GM08714 (cell line): ENCODE results near the gene GJA4.
"Not testable (repeated sequence)": the region's sequence is repeated elsewhere in the genome, so short reads cannot be mapped to it uniquely, and the experiment has no call there.

ENCODE experiments used
- H3K4me3 ChIP-seq: fragments of 200-500 bp; sonication (Bioruptor generic); 2 replicates; pipeline ENCODE4 v1.5.1; 2014; ENCODE audit warnings: mild to moderate bottlenecking, low read length, inconsistent platforms
- ZNF274 ChIP-seq: IDR thresholded peaks from 2 replicates; pipeline ENCODE4 v1.6.1; 2012; ENCODE audit warnings: mild to moderate bottlenecking, low read depth, low read length

Gene GJA4

DNA sequence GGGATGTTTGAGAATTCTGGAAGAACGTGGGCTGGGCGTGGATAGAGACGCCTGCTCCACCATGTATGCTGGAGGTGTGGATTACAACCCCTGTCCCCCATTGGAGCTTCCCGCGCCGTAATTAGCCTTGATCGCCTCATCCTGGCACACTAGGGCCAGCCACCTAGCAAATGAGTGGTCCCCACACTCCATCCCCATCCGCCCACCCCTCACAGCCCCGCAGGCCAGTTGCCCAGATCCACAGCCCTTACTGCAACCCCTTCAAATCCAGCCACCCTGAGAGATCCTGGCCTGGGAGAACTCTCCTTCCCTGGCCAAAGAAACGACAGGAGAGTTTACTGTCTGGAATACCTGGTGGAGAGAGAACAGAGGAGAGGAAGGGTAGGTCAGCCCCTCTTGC lies 375 bp upstream of the GJA4 start:
- H3K4me3 ChIP-seq: no peak overlapping the region
- no peak for TF ChIP-seq ZNF274

GRCh38 chr1:34794001-34794789 lies 1.4 kb downstream of the GJA4 start:
- H3K4me3 ChIP-seq: no peak overlapping the region
- no peak for TF ChIP-seq ZNF274

GRCh38 chr1:34794790-34795180 lies 2.0 kb downstream of the GJA4 start:
- H3K4me3 ChIP-seq: no peak overlapping the region
- TF ChIP-seq ZNF274: no peak

DNA sequence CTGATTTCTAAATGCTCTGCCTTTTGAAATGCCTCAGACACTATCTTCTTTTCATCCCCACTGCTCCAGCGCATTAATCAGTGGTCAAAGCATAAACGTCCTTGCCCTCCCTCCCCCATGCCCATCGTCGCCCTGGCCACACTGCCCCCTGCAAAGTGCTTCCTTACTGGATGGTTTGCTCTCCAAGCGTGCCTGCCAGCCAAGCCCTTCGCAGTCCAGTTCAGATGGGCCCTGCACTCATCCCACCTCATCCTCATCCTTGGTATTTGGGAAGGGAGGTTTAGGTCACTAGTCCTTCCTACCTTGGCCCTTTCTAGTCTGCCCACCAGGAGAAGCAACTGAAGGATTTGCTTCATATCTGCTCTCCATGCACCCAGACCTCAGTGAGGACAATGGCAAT lies 3.1 kb downstream of the GJA4 start:
- no peak overlapping the region for H3K4me3 ChIP-seq
- TF ChIP-seq ZNF274: no peak

DNA sequence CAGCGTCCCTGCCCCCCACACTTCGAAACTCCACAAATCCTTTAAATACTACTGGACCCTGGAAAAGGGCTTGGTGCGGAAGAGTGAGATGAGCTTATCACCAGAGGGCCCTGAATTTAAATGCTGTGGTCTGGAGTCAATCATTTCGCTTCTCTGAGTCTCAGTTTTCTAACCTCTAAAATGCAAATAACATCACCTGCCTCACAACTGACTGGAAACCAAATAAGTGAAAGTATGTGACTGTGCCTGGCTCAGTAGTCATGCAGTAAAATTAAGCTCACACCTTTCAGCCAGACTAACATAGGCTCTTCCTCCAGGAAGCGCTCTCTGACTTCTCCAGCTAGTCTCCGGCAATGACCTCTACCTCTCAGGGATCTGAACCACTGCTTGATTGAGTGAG lies 4.2 kb downstream of the GJA4 start:
- no peak for TF ChIP-seq ZNF274
- H3K4me3 ChIP-seq: no peak overlapping the region

- TF ChIP-seq ZNF274: no peak
Measured at GRCh38 chr1:34800214-34800613, 7.4 kb downstream of the GJA4 start.

DNA sequence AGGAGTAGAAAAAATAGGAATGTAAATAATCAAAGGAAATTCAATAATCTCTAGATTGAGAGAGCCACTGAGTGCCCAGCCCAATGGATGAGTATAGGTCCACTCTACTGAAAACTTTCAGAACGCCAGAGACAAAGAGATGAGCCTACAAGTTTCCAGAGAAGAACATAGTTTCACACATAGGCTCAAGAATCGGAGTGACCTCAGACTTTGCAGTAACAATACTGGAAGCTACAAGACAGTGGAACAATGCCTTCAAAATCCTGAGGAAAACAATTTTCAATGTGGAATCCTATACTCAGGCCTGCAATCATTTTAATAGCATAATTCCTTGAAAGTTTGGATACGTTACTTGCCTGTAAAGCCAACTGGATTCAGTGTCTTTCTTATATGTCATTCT lies 11.0 kb downstream of the GJA4 start:
- H3K4me3 ChIP-seq: no peak overlapping the region
- TF ChIP-seq ZNF274: no peak

More at GRCh38 chr1:34800214-34800613, 7.4 kb downstream of the GJA4 start:
- H3K4me3 ChIP-seq: no peak overlapping the region

DNA sequence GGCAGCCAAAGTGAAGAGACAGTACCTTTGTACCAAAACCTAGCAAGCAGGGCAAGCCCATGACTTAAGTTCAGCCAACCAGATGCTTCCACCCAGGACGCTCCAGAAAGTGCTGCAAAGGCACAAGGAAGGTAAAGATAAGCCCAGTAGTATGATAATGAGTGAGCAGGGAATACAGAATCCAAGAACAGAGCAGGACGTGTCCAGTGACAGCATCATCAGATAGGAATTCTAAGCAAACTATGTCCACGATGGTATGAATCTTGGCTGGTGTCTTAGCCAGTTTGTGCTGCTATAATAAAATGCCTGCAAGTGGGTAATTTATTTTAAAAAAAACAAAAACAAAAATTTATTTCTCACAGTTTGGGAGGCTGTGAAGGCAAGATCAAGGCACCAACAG lies 13.6 kb downstream of the GJA4 start:
- no peak for TF ChIP-seq ZNF274

GRCh38 chr1:34808051-34808810 lies 15.4 kb downstream of the GJA4 start:
- no peak for TF ChIP-seq ZNF274

More for the DNA sequence above, 13.6 kb downstream of the GJA4 start:
- no peak overlapping the region for H3K4me3 ChIP-seq

DNA sequence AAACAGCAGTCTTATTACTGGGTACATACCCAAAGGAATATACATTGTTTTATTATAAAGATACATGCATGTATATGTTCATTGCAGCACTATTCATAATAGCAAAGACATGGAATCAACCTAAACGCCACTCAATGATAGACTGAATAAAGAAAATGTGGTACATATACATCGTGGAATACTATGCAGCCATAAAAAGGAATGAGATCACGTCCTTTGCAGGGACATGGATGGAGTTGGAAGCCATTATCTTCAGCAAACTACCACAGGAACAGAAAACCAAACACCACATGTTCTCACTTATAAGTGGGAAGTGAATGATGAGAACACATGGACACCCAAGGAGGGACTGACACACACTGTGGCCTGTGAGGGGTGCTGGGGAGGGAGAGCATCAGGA lies 18.0 kb downstream of the GJA4 start:
- H3K4me3 ChIP-seq: not testable (repeated sequence)

More at GRCh38 chr1:34808051-34808810, 15.4 kb downstream of the GJA4 start:
- no peak overlapping the region for H3K4me3 ChIP-seq

GRCh38 chr1:34816332-34816731 lies 23.5 kb downstream of the GJA4 start:
- no peak for TF ChIP-seq ZNF274

DNA sequence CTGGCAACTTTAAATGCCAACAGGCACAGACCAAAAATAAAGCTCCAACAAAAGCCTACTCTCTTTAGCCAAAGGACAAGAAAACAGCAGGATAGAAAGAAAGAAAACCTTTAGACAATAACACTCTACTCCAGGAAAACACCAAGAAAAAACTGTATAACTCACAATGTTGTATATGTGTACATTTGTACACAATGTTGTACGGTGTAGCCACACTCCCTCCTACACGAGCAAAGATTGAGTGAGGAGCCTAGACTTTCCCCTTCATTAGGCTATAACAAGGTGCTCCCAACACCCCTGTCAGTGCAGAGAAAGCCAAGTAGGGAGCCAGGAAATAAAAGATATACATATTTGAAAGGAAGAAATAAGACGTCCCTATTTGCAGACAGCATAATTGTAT lies 24.0 kb downstream of the GJA4 start:
- no peak overlapping the region for H3K4me3 ChIP-seq
- no peak for TF ChIP-seq ZNF274

More at GRCh38 chr1:34816332-34816731, 23.5 kb downstream of the GJA4 start:
- H3K4me3 ChIP-seq: no peak overlapping the region

DNA sequence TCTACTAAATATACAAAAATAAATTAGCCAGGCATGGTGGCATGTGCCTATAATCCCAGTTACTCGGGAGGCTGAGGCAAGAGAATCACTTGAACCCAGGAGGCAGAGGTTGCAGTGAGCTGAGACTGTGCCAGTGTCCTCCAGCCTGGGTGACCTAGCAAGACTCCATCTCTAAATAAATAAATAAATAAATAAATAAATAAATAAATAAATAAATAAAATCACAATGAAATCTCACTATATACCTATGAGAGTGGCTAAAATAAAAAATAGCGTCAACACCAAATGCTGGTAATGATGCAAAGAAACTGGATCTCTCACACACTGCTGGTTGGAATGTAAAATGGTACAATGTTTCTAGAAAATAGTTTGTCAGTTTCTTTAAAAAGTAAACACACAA lies 26.1 kb downstream of the GJA4 start:
- not testable (repeated sequence) for H3K4me3 ChIP-seq

DNA sequence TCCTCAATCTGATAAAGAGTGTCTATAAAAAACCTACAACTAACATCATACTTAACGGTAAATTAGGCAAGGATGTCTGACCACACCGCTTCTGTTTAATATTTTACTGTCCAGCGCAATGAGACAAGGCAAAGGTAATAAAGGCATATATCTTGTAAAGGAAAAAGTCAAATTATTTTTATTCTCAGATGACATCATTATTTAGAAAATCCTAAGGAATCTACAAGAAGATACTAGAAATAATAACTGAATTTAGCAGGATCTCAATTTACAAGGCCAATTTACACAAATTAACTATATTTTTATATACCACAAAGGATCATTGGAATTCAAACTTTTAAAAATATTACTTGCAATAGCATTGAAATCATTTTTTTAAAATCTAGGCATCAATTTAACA lies 29.4 kb downstream of the GJA4 start:
- H3K4me3 ChIP-seq: no peak overlapping the region
- TF ChIP-seq ZNF274: no peak

DNA sequence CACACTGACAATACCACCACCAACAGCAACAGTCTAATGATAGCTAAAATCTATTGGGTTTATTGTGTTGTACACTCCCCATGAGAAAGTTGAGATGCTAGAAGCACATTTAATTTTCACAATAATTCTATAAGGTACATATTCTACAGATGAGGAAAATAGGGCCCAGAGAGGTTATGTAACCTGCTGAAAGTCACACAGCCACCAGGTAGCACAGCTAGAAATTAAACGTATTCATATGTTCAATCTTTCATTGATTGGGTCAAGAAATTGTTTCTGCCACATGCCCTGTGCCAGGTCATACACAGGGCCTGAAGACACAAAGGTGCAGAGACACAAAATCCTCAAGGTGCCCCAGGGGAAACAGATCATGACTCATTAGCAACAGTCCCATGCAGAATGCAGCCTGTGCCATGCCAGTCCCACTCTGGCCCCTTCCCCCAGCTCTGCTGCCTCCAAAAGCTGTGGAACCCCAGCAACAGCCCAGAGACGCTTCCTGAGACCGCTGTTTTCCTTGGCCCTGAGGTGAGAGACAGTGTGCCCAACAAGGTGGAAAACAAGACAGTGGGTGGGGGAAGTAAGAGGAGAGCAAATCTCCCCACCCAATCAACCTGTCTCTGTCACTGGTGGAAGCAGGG lies 32.1 kb downstream of the GJA4 start:
- no peak overlapping the region for H3K4me3 ChIP-seq
- TF ChIP-seq ZNF274: no peak
